HEK293 (cell line): Measurements from ENCODE around the gene SWAP70.

Experiments used
- SALL2 ChIP-seq: fragments of 450-650 bp; formaldehyde crosslinking; IDR thresholded peaks from 2 replicates; pipeline ENCODE4 v1.5.0; 2017; ENCODE audit warnings: missing biosample characterization, mild to moderate bottlenecking, missing genetic modification characterization, borderline replicate concordance
- YY1 ChIP-seq: fragments of 450-650 bp; formaldehyde crosslinking; IDR thresholded peaks from 2 replicates; pipeline ENCODE4 v1.5.1; 2018; ENCODE audit warnings: missing biosample characterization, missing genetic modification characterization
- ZNF2 ChIP-seq: fragments of 450-650 bp; formaldehyde crosslinking; IDR thresholded peaks from 2 replicates; pipeline ENCODE4 v1.5.1; 2016; ENCODE audit warnings: missing biosample characterization, missing genetic modification characterization
- ZNF394 ChIP-seq: fragments of 450-650 bp; formaldehyde crosslinking; IDR thresholded peaks from 2 replicates; pipeline ENCODE4 v1.5.1; 2016; ENCODE audit warnings: missing biosample characterization, missing genetic modification characterization, mild to moderate bottlenecking, moderate library complexity, borderline replicate concordance
- ZNF488 ChIP-seq: fragments of 450-650 bp; formaldehyde crosslinking; IDR thresholded peaks from 2 replicates; pipeline ENCODE4 v1.5.1; 2016; ENCODE audit warnings: missing biosample characterization, missing genetic modification characterization
- ZNF785 ChIP-seq: fragments of 450-650 bp; formaldehyde crosslinking; IDR thresholded peaks from 2 replicates; pipeline ENCODE4 v1.5.1; 2016; ENCODE audit warnings: missing biosample characterization, missing genetic modification characterization
- ZNF830 ChIP-seq: fragments of 450-650 bp; IDR thresholded peaks from 2 replicates; pipeline ENCODE4 v1.5.0; 2018; ENCODE audit warnings: missing biosample characterization, missing genetic modification characterization, low read depth, mild to moderate bottlenecking, moderate library complexity
- ZNF837 ChIP-seq: fragments of 450-650 bp; formaldehyde crosslinking; IDR thresholded peaks from 2 replicates; pipeline ENCODE4 v1.5.1; 2016; ENCODE audit warnings: missing biosample characterization, missing genetic modification characterization

GRCh38 chr11:9761441-9761945 lies 97.6 kb downstream of the SWAP70 start:
- no peak for TF ChIP-seq ZNF394
- TF ChIP-seq ZNF488 (tag by site-specific recombination), result no peak
- TF ChIP-seq ZNF830 (tag by site-specific recombination), result no peak
- TF ChIP-seq ZNF2, result no peak
- TF ChIP-seq ZNF785 (tag by site-specific recombination), result no peak
- TF ChIP-seq SALL2, result no peak
- TF ChIP-seq ZNF837 (tag by site-specific recombination), result no peak
- TF ChIP-seq YY1 (tag by site-specific recombination), result no peak
